Hepatocyte (in vitro differentiated cells): Measurements from ENCODE around the gene CYB561D1.

ENCODE experiments used
- CTCF ChIP-seq: fragments of 200-600 bp; sonication (generic); IDR thresholded peaks from 2 replicates; pipeline ENCODE4 v1.5.1; 2016; ENCODE audit warnings: antibody characterized with exemption, mild to moderate bottlenecking; ENCODE audit not compliant: poor library complexity
- EZH2 ChIP-seq: fragments of 200-600 bp; sonication (generic); IDR thresholded peaks from 2 replicates; pipeline ENCODE4 v1.6.1; 2016; ENCODE audit warnings: antibody characterized with exemption, mild to moderate bottlenecking, borderline replicate concordance

- TF ChIP-seq CTCF: no peak
- no peak for TF ChIP-seq EZH2
These were observed 14.3 kb downstream of the CYB561D1 start for GRCh38 chr1:109508001-109508872.
